GM21526 (cell line): ENCODE measurements around the gene LILRA2.
A peak's percentile ranks its signal among the peaks of the same experiment; 100 is the strongest.
"Not testable (repeated sequence)": the region's sequence is repeated elsewhere in the genome, so short reads cannot be mapped to it uniquely, and the experiment has no call there.

Experiments
- ATAC-seq: cut with Tn5 transposase; IDR thresholded peaks from one replicate; pipeline ENCODE4 v1.9.1; 2021; ENCODE audit warnings: moderate library complexity; ENCODE audit not compliant: unreplicated experiment, low FRiP score

LILRA2 gene

GRCh38 chr19:54608205-54608604 lies 34.6 kb downstream of the LILRA2 start:
- ATAC-seq: no peak

GRCh38 chr19:54608792-54609191 lies 35.2 kb downstream of the LILRA2 start:
- no peak for ATAC-seq

- ATAC-seq: no peak
Observed at GRCh38 chr19:54609356-54609791, 35.8 kb downstream of the LILRA2 start.

GRCh38 chr19:54612428-54612827 lies 38.8 kb downstream of the LILRA2 start:
- ATAC-seq: no peak

- no peak for ATAC-seq
Observed at GRCh38 chr19:54614726-54615125, 41.1 kb downstream of the LILRA2 start.

GRCh38 chr19:54616057-54616456 lies 42.5 kb downstream of the LILRA2 start:
- peak; percentile 39 for ATAC-seq

GRCh38 chr19:54616821-54617560 lies 43.4 kb downstream of the LILRA2 start:
- no peak for ATAC-seq

- no peak for ATAC-seq
Observed at GRCh38 chr19:54620464-54620863, 46.9 kb downstream of the LILRA2 start.

- ATAC-seq: no peak
Observed at GRCh38 chr19:54622431-54622830, 48.8 kb downstream of the LILRA2 start.

- ATAC-seq: not testable (repeated sequence)
Observed at GRCh38 chr19:54624234-54624633, 50.6 kb downstream of the LILRA2 start.

- ATAC-seq: not testable (repeated sequence)
Observed at GRCh38 chr19:54624934-54625730, 51.5 kb downstream of the LILRA2 start.

- ATAC-seq: no peak
Observed at GRCh38 chr19:54626757-54627156, 53.2 kb downstream of the LILRA2 start.

- not testable (repeated sequence) for ATAC-seq
Observed at GRCh38 chr19:54627912-54628311, 54.3 kb downstream of the LILRA2 start.

- ATAC-seq: not testable (repeated sequence)
Observed at GRCh38 chr19:54630262-54630661, 56.7 kb downstream of the LILRA2 start, which contains the start of gene LILRB1. Gene LILRB1, plus strand, starts transcription at chr19:54630484. Its CDS starts 590 bp downstream, at chr19:54631074.

- no peak for ATAC-seq
Observed at GRCh38 chr19:54630782-54631181, 57.2 kb downstream of the LILRA2 start.

GRCh38 chr19:54631489-54632337 lies 58.1 kb downstream of the LILRA2 start:
- ATAC-seq: not testable (repeated sequence)

GRCh38 chr19:54632517-54632916 lies 58.9 kb downstream of the LILRA2 start:
- ATAC-seq: not testable (repeated sequence)

- ATAC-seq: no peak
Observed at GRCh38 chr19:54633401-54633800, 59.8 kb downstream of the LILRA2 start.

- ATAC-seq: not testable (repeated sequence)
Observed at GRCh38 chr19:54636081-54636480, 62.5 kb downstream of the LILRA2 start.

GRCh38 chr19:54638683-54639082 lies 65.1 kb downstream of the LILRA2 start:
- ATAC-seq: no peak
